ENCODE measurements around the gene URB1. TPM values are rescaled to one million over a fixed set of nuclear protein-coding genes. Genes with fewer than 3 reads are reported as not detected.

The URB1 gene
- total RNA-seq, 2 donors from 2014 or later, result 17.6 to 37.2 TPM

- H3K4me1 Mint-ChIP-seq, result no peaks in the 10 kb centered on the region
- no peak for ATAC-seq (replicated peaks)
- peaks cover 100% of the 10 kb centered on the region for H3K36me3 Mint-ChIP-seq (ENCODE audit: low read depth)
- H3K4me3 Mint-ChIP-seq, result no peak overlapping the region
- H3K27me3 Mint-ChIP-seq, result no peaks in the 10 kb centered on the region
- no peaks in the 10 kb centered on the region for H3K9me3 Mint-ChIP-seq
- H3K27ac Mint-ChIP-seq, result no peak overlapping the region
Measured at GRCh38 chr21:32333953-32334673, 58.7 kb downstream of the URB1 start.

GRCh38 chr21:32332463-32332951 is 60.3 kb downstream of the URB1 start:
- Mint-ChIP-seq H3K4me1 (peaks cover 4% of the 10 kb centered on the region), H3K9me3 (no peaks in the 10 kb centered on the region), H3K27me3 (no peaks in the 10 kb centered on the region), H3K36me3 (ENCODE audit: low read depth) (peaks cover 100% of the 10 kb centered on the region), H3K27ac (no peak overlapping the region), H3K4me3 (no peak overlapping the region)
- no peak for ATAC-seq (replicated peaks)

GRCh38 chr21:32331444-32332305 is 61.1 kb downstream of the URB1 start:
- H3K4me3 Mint-ChIP-seq, result no peak overlapping the region
- H3K27ac Mint-ChIP-seq, result peak overlapping the region; percentile 3
- H3K27me3 Mint-ChIP-seq, result no peaks in the 10 kb centered on the region
- H3K4me1 Mint-ChIP-seq, result peaks cover 4% of the 10 kb centered on the region
- H3K36me3 Mint-ChIP-seq (ENCODE audit: low read depth), result peaks cover 100% of the 10 kb centered on the region
- H3K9me3 Mint-ChIP-seq, result no peaks in the 10 kb centered on the region
- ATAC-seq (replicated peaks), result no peak

- H3K4me3 Mint-ChIP-seq, result no peak overlapping the region
- H3K9me3 Mint-ChIP-seq, result no peaks in the 10 kb centered on the region
- no peaks in the 10 kb centered on the region for H3K27me3 Mint-ChIP-seq
- no peak for ATAC-seq (replicated peaks)
- H3K4me1 Mint-ChIP-seq, result peaks cover 4% of the 10 kb centered on the region
- H3K36me3 Mint-ChIP-seq (ENCODE audit: low read depth), result peaks cover 100% of the 10 kb centered on the region
- H3K27ac Mint-ChIP-seq, result peak overlapping the region; percentile 3
Measured at GRCh38 chr21:32330784-32331311, 62.0 kb downstream of the URB1 start.

GRCh38 chr21:32329776-32330175 is 63.0 kb downstream of the URB1 start:
- H3K36me3 Mint-ChIP-seq (ENCODE audit: low read depth), result peaks cover 100% of the 10 kb centered on the region
- H3K27ac Mint-ChIP-seq, result no peak overlapping the region
- no peak for ATAC-seq (replicated peaks)

GRCh38 chr21:32329331-32329730 is 63.5 kb downstream of the URB1 start:
- Mint-ChIP-seq H3K4me1 (peaks cover 4% of the 10 kb centered on the region), H3K36me3 (ENCODE audit: low read depth) (peaks cover 100% of the 10 kb centered on the region), H3K27me3 (no peaks in the 10 kb centered on the region), H3K4me3 (no peak overlapping the region), H3K9me3 (no peaks in the 10 kb centered on the region), H3K27ac (no peak overlapping the region)
- ATAC-seq (replicated peaks), result no peak

More at GRCh38 chr21:32329776-32330175, 63.0 kb downstream of the URB1 start:
- Mint-ChIP-seq H3K4me3 (no peak overlapping the region), H3K9me3 (no peaks in the 10 kb centered on the region), H3K4me1 (peaks cover 4% of the 10 kb centered on the region), H3K27me3 (no peaks in the 10 kb centered on the region)

GRCh38 chr21:32328595-32328994 is 64.2 kb downstream of the URB1 start:
- Mint-ChIP-seq H3K4me3 (no peak overlapping the region), H3K27me3 (no peaks in the 10 kb centered on the region), H3K9me3 (no peaks in the 10 kb centered on the region), H3K4me1 (peaks cover 4% of the 10 kb centered on the region), H3K27ac (no peak overlapping the region), H3K36me3 (ENCODE audit: low read depth) (peaks cover 100% of the 10 kb centered on the region)
- no peak for ATAC-seq (replicated peaks)

GRCh38 chr21:32325706-32326105 is 67.1 kb downstream of the URB1 start:
- Mint-ChIP-seq H3K4me1 (peaks cover 4% of the 10 kb centered on the region), H3K9me3 (no peaks in the 10 kb centered on the region), H3K27me3 (no peaks in the 10 kb centered on the region), H3K4me3 (no peak overlapping the region), H3K27ac (peak overlapping the region; percentile 46), H3K36me3 (ENCODE audit: low read depth) (peaks cover 100% of the 10 kb centered on the region)
- ATAC-seq (replicated peaks), result no peak

GRCh38 chr21:32322676-32323075 is 70.1 kb downstream of the URB1 start:
- H3K4me3 Mint-ChIP-seq, result no peak overlapping the region

GRCh38 chr21:32322103-32322502 is 70.7 kb downstream of the URB1 start:
- Mint-ChIP-seq H3K4me3 (no peak overlapping the region), H3K9me3 (no peaks in the 10 kb centered on the region), H3K27me3 (no peaks in the 10 kb centered on the region), H3K36me3 (ENCODE audit: low read depth) (peaks cover 100% of the 10 kb centered on the region), H3K4me1 (no peaks in the 10 kb centered on the region), H3K27ac (no peak overlapping the region)
- no peak for ATAC-seq (replicated peaks)

More at GRCh38 chr21:32322676-32323075, 70.1 kb downstream of the URB1 start:
- H3K27me3 Mint-ChIP-seq, result no peaks in the 10 kb centered on the region
- ATAC-seq (replicated peaks), result no peak
- peaks cover 100% of the 10 kb centered on the region for H3K36me3 Mint-ChIP-seq (ENCODE audit: low read depth)
- H3K9me3 Mint-ChIP-seq, result no peaks in the 10 kb centered on the region
- peaks cover 2% of the 10 kb centered on the region for H3K4me1 Mint-ChIP-seq
- H3K27ac Mint-ChIP-seq, result no peak overlapping the region

GRCh38 chr21:32321480-32321879 is 71.3 kb downstream of the URB1 start:
- H3K27ac Mint-ChIP-seq, result no peak overlapping the region
- ATAC-seq (replicated peaks), result no peak
- no peaks in the 10 kb centered on the region for H3K27me3 Mint-ChIP-seq
- no peaks in the 10 kb centered on the region for H3K4me1 Mint-ChIP-seq
- H3K4me3 Mint-ChIP-seq, result no peak overlapping the region
- no peaks in the 10 kb centered on the region for H3K9me3 Mint-ChIP-seq
- peaks cover 97% of the 10 kb centered on the region for H3K36me3 Mint-ChIP-seq (ENCODE audit: low read depth)

GRCh38 chr21:32320726-32321125 is 72.1 kb downstream of the URB1 start:
- no peaks in the 10 kb centered on the region for H3K4me1 Mint-ChIP-seq
- no peak for ATAC-seq (replicated peaks)
- no peaks in the 10 kb centered on the region for H3K27me3 Mint-ChIP-seq
- no peaks in the 10 kb centered on the region for H3K9me3 Mint-ChIP-seq
- no peak overlapping the region for H3K4me3 Mint-ChIP-seq
- no peak overlapping the region for H3K27ac Mint-ChIP-seq
- H3K36me3 Mint-ChIP-seq (ENCODE audit: low read depth), result peaks cover 97% of the 10 kb centered on the region

GRCh38 chr21:32320059-32320458 is 72.8 kb downstream of the URB1 start:
- Mint-ChIP-seq H3K36me3 (ENCODE audit: low read depth) (peaks cover 95% of the 10 kb centered on the region), H3K27me3 (no peaks in the 10 kb centered on the region), H3K9me3 (no peaks in the 10 kb centered on the region), H3K4me3 (no peak overlapping the region), H3K27ac (no peak overlapping the region), H3K4me1 (no peaks in the 10 kb centered on the region)
- ATAC-seq (replicated peaks), result no peak

- Mint-ChIP-seq H3K27ac (no peak overlapping the region), H3K27me3 (no peaks in the 10 kb centered on the region), H3K4me3 (no peak overlapping the region), H3K4me1 (no peaks in the 10 kb centered on the region), H3K9me3 (no peaks in the 10 kb centered on the region), H3K36me3 (ENCODE audit: low read depth) (peaks cover 94% of the 10 kb centered on the region)
- no peak for ATAC-seq (replicated peaks)
Measured at GRCh38 chr21:32319012-32319411, 73.8 kb downstream of the URB1 start.
